ENCODE data around the gene CHN1. TPM values are rescaled to one million over a fixed set of nuclear protein-coding genes. Genes with fewer than 3 reads are reported as not detected.

The CHN1 gene
- total RNA-seq, 2 donors from 2014 or later: 16.5 to 16.6 TPM

DNA sequence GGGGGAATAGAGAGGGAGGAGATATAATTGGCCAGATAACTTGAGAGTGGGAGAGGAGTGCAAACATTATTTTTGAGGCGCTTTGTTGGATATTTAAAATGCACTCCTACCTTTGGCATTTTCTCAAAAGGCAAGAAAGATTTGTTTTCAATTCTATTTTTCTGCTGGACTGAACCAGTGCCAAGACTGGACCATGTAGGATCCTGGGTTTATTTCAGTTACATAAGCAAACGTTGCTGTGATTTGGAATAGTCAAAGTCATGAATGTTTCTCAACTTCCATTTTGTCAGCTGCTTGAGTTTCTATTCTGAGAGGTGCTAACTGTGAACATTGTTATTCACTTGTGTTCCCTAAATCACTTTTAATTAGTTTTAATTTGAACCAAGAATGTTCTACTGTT lies 232.0 kb downstream of the CHN1 start:
- peaks cover 6% of the 10 kb centered on the region for H3K27me3 Mint-ChIP-seq
- peak overlapping the region; percentile 47 for H3K27ac Mint-ChIP-seq
- H3K9me3 ChIP-seq (ENCODE audit: control insufficient read depth, low read length, poor library complexity, severe bottlenecking): no peaks in the 10 kb centered on the region
- ATAC-seq (no peak), DNase-seq (no peak)
- no peak overlapping the region for H3K4me3 Mint-ChIP-seq
- H3K4me1 Mint-ChIP-seq: peaks cover 25% of the 10 kb centered on the region
- no peaks in the 10 kb centered on the region for H3K36me3 Mint-ChIP-seq (ENCODE audit: low read depth)

DNA sequence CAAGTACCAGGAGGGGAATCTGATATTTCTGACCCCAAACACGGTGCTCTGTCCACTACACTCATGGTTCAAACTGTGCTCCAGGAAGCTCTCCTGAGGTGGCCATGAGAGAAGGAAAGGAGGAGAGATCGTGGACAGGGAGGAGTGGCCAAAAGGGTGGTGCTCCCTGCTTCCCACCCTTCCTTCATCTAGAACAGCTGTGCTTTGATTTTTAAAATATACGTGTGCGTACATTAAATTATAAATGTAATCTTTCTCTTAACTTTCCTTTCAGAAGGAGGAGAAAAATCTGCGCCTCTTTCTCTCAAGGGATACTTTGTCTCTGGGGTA lies 232.7 kb downstream of the CHN1 start:
- ATAC-seq (no peak), DNase-seq (no peak)
- Mint-ChIP-seq H3K4me3 (no peak overlapping the region), H3K27ac (peak overlapping the region; percentile 47), H3K4me1 (peaks cover 17% of the 10 kb centered on the region), H3K27me3 (peaks cover 6% of the 10 kb centered on the region), H3K36me3 (ENCODE audit: low read depth) (no peaks in the 10 kb centered on the region)
- H3K9me3 ChIP-seq (ENCODE audit: control insufficient read depth, low read length, poor library complexity, severe bottlenecking): no peaks in the 10 kb centered on the region

DNA sequence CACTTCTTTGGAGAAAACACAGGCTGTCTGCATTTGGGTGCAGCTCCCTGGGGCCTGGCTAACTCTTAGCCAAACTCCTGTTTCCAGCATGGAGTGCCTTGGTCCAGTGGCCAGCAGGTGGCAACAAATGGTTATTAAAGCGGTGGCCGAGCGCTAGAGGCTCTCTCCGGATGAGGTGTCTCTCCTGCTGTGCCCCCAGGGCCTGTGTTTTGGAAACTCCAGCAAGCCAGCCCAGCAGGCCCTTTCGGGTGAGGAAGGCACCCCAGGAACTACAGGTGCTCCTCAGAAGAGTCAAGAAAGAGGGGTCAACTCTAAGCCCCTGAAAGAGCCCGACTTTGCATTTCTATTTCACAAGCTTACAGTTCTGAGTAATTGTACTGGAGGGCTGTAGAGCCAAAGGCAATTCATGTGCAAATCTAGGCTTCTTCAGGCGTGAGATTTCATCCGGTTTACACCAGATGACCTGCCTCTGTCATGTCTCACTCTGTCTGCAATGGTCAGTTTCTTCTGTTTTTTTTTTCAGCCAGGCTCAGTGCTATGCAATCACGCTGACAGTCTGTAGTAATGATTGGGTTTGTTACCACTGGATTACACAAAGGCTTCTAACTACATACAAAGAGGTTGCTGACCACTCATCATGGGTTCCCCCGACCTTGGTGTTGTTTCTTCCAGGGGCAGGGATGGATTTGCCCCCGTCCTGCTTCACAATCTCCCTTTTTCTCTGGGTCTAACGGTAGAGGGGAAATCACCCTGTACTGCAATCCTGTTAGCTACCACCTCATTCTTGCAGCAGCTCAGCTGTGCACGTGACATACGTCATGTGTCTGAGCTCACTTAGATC lies 233.3 kb downstream of the CHN1 start:
- peaks cover 18% of the 10 kb centered on the region for H3K4me1 Mint-ChIP-seq
- peaks cover 6% of the 10 kb centered on the region for H3K27me3 Mint-ChIP-seq
- DNase-seq: peak in 2 of 3 donors; percentile 16 to 34
- no peaks in the 10 kb centered on the region for H3K9me3 ChIP-seq (ENCODE audit: control insufficient read depth, low read length, poor library complexity, severe bottlenecking)
- peak; percentile 73 for ATAC-seq
- H3K4me3 Mint-ChIP-seq: no peak overlapping the region
- H3K36me3 Mint-ChIP-seq (ENCODE audit: low read depth): no peaks in the 10 kb centered on the region
- peak overlapping the region; percentile 47 for H3K27ac Mint-ChIP-seq

DNA sequence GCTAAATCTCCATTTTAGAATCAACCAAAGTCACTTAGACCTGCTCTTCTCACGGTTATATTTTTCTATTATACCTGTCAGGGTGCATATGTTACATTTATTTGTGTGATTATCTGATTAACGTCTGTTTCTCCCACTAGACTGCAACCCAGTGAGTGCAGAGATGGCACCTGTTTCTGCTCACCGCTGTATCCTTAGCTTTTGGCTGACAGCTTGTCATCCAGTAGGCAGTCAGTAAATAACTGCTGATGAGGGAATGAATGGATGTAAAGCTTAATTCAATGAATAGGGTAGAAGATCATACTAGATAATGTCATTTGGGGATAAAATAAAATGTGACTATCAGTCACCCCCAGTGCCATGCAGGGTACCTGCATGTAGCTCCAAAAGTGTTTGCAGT lies 234.0 kb downstream of the CHN1 start:
- ATAC-seq: no peak
- Mint-ChIP-seq H3K4me1 (peaks cover 15% of the 10 kb centered on the region), H3K27ac (peak overlapping the region; percentile 39)

DNA sequence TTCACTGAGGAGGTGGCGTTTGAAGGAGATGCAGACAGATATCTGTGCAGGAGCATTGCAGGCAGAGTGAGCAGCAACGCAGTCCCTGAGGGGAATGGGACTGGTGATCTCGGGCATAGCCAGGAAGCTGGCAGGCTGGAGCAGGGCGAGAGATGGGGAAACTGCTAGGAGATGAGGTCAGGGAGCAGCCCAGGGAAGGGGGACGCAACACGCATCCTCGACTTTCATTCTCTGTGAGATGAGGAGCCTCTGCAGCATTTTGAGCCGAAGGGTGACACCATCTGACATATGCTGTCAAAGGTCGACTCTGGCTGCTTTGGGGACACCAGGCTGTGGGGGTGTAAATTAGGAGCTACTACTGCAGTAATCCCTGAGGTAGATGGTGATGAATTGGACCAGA lies 236.6 kb downstream of the CHN1 start:
- H3K27ac Mint-ChIP-seq: no peak overlapping the region
- DNase-seq (no peak), ATAC-seq (no peak)
- H3K27me3 Mint-ChIP-seq: peaks cover 13% of the 10 kb centered on the region
- H3K4me3 Mint-ChIP-seq: no peak overlapping the region
- H3K9me3 ChIP-seq (ENCODE audit: control insufficient read depth, low read length, poor library complexity, severe bottlenecking): no peaks in the 10 kb centered on the region
- peaks cover 8% of the 10 kb centered on the region for H3K4me1 Mint-ChIP-seq
- no peaks in the 10 kb centered on the region for H3K36me3 Mint-ChIP-seq (ENCODE audit: low read depth)

More for the DNA sequence above, 234.0 kb downstream of the CHN1 start:
- Mint-ChIP-seq H3K4me3 (no peak overlapping the region), H3K27me3 (peaks cover 10% of the 10 kb centered on the region), H3K36me3 (ENCODE audit: low read depth) (no peaks in the 10 kb centered on the region)
- DNase-seq: no peak
- no peaks in the 10 kb centered on the region for H3K9me3 ChIP-seq (ENCODE audit: control insufficient read depth, low read length, poor library complexity, severe bottlenecking)

DNA sequence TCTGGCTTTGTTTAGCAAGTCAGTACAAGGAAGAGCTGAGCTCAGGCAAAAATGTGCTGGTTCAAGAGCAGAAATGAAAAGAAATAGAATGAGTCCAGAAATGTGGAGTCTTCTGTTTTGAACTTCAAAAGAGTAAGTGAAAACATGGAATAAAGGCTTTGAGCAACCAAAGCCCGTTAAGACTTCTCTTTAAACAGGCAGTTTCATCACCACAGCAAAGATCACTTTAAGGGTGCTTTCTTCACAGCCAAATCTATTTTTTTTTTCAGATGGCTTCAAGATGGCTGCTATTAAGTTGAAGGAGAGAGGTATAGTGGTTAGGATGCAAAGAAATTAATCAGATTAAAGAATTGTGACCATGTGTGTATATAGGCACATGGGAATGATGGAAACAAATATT lies 238.9 kb downstream of the CHN1 start:
- H3K4me1 Mint-ChIP-seq: peaks cover 12% of the 10 kb centered on the region
- no peak for DNase-seq
- no peaks in the 10 kb centered on the region for H3K9me3 ChIP-seq (ENCODE audit: control insufficient read depth, low read length, poor library complexity, severe bottlenecking)
- H3K36me3 Mint-ChIP-seq (ENCODE audit: low read depth): peaks cover 2% of the 10 kb centered on the region
- no peak for ATAC-seq
- H3K27me3 Mint-ChIP-seq: peaks cover 17% of the 10 kb centered on the region
- no peak overlapping the region for H3K4me3 Mint-ChIP-seq
- H3K27ac Mint-ChIP-seq: no peak overlapping the region

DNA sequence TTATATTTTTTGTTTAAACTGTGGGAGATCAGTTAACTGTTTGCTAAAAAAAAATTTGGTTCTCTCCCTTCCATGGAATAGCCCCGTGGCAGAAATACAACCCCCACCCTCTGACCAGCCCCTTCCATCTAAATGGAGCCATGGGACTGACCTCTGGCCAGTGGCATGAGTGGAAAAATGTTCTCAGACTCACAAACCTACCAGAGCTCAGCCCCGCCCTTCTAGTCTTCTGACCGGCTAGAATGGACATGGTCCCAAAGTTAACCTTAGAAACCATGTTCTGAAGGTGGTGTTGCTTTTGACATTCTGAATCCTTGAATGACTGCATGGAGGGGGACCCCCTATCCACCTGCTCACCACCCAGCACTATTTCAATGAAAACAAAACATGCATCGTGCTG lies 239.6 kb downstream of the CHN1 start:
- Mint-ChIP-seq H3K36me3 (ENCODE audit: low read depth) (peaks cover 2% of the 10 kb centered on the region), H3K27me3 (peaks cover 17% of the 10 kb centered on the region), H3K4me3 (no peak overlapping the region), H3K4me1 (peaks cover 12% of the 10 kb centered on the region), H3K27ac (no peak overlapping the region)
- ATAC-seq (no peak), DNase-seq (no peak)
- H3K9me3 ChIP-seq (ENCODE audit: control insufficient read depth, low read length, poor library complexity, severe bottlenecking): no peaks in the 10 kb centered on the region

DNA sequence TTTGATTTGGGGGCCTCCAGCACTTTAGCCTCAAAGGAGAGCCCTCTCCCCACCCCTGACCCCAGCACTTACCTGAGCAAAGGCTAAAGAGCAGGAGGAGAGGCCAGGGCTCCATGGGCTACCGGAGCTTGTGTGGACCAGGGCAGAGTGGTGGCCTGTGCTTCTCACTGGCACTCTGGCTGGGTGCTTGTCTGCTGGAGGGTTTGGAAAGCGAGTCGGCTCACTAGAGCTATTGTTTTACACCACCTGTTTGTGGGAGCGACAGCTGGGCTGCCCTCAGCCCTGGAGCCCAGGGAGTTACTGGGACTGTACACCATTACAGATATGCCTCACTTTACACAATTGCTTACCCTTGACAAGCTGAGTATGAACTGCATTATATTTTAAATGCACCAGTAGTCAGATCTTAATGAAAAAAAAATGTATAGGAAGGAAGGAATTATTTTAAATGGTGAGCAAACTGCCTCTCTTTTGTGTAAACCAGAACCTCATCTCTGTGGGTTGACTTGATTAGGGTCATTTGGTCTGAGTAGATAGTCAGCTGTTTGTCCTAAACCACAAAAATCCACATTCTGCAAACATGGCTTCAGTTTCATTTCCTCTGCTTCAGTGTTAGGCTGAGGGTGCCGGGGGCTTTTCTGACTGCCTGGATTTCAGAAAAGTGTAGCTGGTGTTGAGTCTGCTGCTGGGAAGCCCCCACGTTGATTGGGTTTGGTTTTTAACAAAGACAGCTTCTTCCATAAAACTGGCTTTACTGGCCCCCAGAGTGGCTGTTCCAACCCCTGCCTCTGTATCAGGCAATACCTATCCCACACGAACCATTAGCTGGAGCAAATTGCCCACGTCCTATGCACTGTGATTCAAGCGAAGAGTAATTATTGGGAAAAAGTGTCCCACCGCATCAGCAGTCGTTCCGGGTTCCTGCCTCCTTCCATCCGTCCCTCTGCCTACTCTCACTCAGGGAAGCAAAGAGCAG lies 240.6 kb downstream of the CHN1 start, which contains the start of gene CHRNA1:
CHRNA1 (minus strand) TSS at position 193 of the 976 bp plus-strand sequence; CDS start at position 115, 78 bp downstream.
- no peak within 1 kb of the TSS for H3K27ac Mint-ChIP-seq
- H3K9me3 ChIP-seq (ENCODE audit: control insufficient read depth, low read length, poor library complexity, severe bottlenecking): no peaks in the 10 kb centered on the region
- peaks cover 2% of the 10 kb centered on the region for H3K36me3 Mint-ChIP-seq (ENCODE audit: low read depth)

DNA sequence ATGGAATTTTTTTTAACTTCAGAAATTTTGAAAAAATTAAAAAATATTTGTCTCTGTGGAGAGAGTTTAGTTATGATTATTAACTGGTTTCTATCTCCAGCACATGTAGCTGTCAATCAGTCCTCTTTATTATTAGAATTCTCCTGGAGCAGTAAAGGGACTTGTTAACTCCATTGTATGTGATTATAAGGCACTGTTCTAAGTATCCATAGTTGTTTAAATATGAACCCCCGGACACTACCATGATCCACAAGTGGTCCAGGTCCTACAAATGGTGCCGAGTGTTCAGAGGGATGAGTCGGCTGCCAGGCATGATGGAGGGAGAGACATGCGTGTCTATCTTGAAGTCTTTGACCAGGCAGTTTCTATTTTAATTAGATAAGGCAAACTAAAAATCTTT lies 241.4 kb downstream of the CHN1 start:
- DNase-seq (no peak), ATAC-seq (no peak)
- H3K27ac Mint-ChIP-seq: no peak overlapping the region
- no peaks in the 10 kb centered on the region for H3K9me3 ChIP-seq (ENCODE audit: control insufficient read depth, low read length, poor library complexity, severe bottlenecking)
- H3K4me1 Mint-ChIP-seq: peaks cover 12% of the 10 kb centered on the region
- peaks cover 2% of the 10 kb centered on the region for H3K36me3 Mint-ChIP-seq (ENCODE audit: low read depth)
- H3K27me3 Mint-ChIP-seq: peaks cover 17% of the 10 kb centered on the region
- H3K4me3 Mint-ChIP-seq: no peak overlapping the region

More for the DNA sequence above, 240.6 kb downstream of the CHN1 start, which contains the start of gene CHRNA1:
- ATAC-seq (no peak), DNase-seq (no peak)
- H3K4me1 Mint-ChIP-seq: peaks cover 12% of the 10 kb centered on the region
- H3K27me3 Mint-ChIP-seq: peaks cover 17% of the 10 kb centered on the region
- no peak within 1 kb of the TSS for H3K4me3 Mint-ChIP-seq

DNA sequence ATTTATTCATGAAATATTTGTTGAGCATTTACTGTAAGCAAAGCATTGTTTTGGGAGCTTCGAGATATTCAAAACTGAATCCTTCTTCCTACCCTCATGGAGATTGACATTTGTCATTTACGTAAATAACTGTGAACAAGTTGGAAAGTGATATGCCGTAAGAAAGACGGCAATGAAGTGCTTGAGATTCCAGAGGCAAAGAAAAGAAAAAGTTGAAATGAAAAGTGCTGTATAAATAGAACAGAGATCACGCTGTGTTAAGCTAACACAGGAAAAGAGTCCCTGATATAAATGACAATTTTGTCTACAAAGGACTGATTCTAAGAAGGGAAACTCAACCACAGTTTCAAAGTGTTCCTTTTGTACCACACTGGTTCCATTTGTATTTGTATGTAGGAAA lies 242.7 kb downstream of the CHN1 start:
- Mint-ChIP-seq H3K4me1 (peaks cover 10% of the 10 kb centered on the region), H3K4me3 (no peak overlapping the region), H3K27ac (no peak overlapping the region), H3K27me3 (peaks cover 11% of the 10 kb centered on the region), H3K36me3 (ENCODE audit: low read depth) (peaks cover 2% of the 10 kb centered on the region)
- no peak for ATAC-seq
- no peaks in the 10 kb centered on the region for H3K9me3 ChIP-seq (ENCODE audit: control insufficient read depth, low read length, poor library complexity, severe bottlenecking)
- DNase-seq: no peak

DNA sequence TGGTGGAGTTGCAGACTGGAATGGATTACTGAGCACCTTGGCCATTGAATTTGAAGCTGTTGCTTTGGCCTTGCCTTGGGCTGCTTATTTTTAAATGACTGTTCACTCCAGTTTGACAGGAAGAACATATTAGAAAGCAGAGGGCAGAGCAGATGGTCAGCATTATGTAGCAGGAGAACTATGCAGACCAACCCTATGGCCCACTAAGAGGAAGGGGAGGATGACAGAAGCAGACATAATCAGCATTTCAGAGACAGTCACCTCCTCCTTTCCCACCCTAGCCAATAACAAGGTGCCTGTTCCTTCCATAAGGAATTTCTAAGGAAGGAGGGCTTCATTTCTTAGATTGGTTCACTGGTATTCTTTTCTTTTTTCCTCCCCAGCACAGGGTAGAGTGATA lies 243.3 kb downstream of the CHN1 start:
- H3K4me3 Mint-ChIP-seq: no peak overlapping the region
- H3K27ac Mint-ChIP-seq: no peak overlapping the region
- ATAC-seq (no peak), DNase-seq (no peak)
- H3K36me3 Mint-ChIP-seq (ENCODE audit: low read depth): peaks cover 2% of the 10 kb centered on the region
- H3K9me3 ChIP-seq (ENCODE audit: control insufficient read depth, low read length, poor library complexity, severe bottlenecking): no peaks in the 10 kb centered on the region
- peaks cover 11% of the 10 kb centered on the region for H3K27me3 Mint-ChIP-seq
- peaks cover 7% of the 10 kb centered on the region for H3K4me1 Mint-ChIP-seq

DNA sequence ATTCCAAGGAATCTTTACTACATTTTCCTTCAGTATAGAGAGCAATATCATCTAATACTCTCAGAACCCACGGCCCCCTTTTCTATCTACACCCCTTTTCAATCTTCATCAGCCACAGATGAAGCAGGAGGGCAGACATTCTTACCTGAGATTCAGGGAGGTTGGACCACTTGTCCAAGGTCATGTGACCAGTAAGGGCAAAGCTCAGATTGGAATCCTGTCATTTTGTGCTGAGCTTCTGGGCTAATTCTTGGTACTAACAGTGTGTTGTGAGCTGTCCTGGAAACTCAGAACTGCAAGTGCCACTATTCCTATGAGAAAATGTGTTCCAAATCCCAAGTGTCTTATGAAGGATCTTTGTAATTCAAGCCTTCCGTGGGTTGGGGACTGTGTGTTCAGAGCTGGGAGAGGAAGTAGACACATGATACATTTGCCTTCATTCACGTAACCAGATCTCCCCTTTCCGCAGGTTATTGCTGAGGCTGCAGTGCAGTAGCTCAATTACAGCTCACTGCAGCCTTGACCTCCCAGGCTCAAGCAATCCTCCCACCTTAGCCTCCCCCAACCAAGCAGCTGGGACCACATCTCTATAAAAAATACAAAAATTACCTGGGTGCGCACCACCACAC lies 244.2 kb downstream of the CHN1 start:
- DNase-seq (no peak), ATAC-seq (no peak)
- Mint-ChIP-seq H3K4me3 (no peak overlapping the region), H3K27ac (no peak overlapping the region), H3K4me1 (peaks cover 4% of the 10 kb centered on the region), H3K27me3 (peaks cover 6% of the 10 kb centered on the region), H3K36me3 (ENCODE audit: low read depth) (peaks cover 2% of the 10 kb centered on the region)
- H3K9me3 ChIP-seq (ENCODE audit: control insufficient read depth, low read length, poor library complexity, severe bottlenecking): no peaks in the 10 kb centered on the region
